Fibroblast of pulmonary artery (primary cell): Measurements from ENCODE around the gene JARID2.

Experiments used
- DNase-seq: peaks from one replicate; pipeline ENCODE4 v3.0.0-alpha.2; 2010; ENCODE audit warnings: low read depth
- H3K4me3 ChIP-seq: replicated peaks from 2 replicates; pipeline ENCODE4 v1.5.1; 2011; ENCODE audit warnings: low read depth, mild to moderate bottlenecking, control low read depth, low read length, moderate library complexity
- TF ChIP-seq, protein P1 (sequence below): IDR thresholded peaks from 2 replicates; pipeline ENCODE4 v1.5.1; 2011; ENCODE audit warnings: mild to moderate bottlenecking, control low read depth, low read length, inconsistent platforms; ENCODE audit errors: missing control alignments

Gene JARID2

DNA sequence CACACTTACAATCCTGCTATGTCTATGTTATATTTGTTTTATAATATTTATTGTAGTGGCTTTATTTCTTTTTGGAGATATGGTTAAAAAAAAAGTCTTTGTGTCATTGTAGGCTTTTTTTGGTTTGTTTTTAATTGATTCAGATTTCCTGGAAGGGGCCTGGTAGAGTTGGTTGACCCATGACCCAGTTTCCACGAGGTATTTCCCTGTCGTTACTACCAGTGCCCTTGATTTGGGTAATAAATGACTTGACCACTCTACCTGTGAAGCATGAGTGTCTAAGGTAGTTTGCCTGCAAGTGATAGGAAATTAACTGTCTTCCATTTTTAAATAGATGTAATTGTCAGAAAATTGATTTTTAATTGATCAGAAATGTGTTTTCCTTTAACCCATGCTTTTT lies 121.0 kb downstream of the JARID2 start:
- H3K4me3 ChIP-seq, result no peak overlapping the region
- DNase-seq, result no peak
- TF ChIP-seq, protein P1, sequence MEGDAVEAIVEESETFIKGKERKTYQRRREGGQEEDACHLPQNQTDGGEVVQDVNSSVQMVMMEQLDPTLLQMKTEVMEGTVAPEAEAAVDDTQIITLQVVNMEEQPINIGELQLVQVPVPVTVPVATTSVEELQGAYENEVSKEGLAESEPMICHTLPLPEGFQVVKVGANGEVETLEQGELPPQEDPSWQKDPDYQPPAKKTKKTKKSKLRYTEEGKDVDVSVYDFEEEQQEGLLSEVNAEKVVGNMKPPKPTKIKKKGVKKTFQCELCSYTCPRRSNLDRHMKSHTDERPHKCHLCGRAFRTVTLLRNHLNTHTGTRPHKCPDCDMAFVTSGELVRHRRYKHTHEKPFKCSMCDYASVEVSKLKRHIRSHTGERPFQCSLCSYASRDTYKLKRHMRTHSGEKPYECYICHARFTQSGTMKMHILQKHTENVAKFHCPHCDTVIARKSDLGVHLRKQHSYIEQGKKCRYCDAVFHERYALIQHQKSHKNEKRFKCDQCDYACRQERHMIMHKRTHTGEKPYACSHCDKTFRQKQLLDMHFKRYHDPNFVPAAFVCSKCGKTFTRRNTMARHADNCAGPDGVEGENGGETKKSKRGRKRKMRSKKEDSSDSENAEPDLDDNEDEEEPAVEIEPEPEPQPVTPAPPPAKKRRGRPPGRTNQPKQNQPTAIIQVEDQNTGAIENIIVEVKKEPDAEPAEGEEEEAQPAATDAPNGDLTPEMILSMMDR, result no peak

DNA sequence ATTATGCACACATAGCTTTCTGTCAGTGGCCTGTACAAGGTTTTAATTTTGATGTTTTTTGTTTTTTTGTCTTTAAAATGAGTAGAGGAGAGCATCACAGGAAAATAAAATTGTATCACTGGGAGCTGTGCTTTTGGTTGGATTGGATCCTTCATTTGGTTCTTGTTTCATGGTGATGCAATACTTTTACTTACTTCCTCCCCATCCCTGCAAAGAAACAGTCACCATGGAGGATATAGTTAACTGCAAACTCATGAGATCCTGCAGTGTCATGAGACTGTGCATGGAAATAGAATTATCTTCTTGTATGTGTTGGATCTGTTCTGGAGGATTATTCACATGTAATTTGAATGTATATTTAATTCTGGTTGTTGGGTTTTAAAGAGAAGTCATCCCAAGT lies 122.3 kb downstream of the JARID2 start:
- DNase-seq, result no peak
- no peak overlapping the region for H3K4me3 ChIP-seq
- TF ChIP-seq, protein P1, result no peak

DNA sequence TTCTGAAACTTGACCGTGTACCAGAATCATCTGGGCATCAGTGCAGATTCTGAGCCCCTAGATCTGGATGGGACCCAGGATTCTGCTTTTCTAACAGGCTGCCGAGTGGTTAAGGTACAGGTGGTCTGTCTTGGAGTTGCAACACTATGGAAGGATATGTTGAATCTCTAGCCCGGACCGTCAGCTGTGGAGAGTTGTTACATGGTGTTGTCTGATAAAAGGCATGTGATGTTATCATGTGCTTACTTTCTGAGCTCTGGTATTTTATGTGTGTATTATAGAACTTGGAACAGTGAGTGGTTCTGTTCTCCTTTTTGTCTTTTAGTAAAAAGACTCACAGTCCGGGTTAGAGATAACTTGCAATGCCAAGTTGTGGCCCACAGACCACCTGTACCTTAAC lies 123.0 kb downstream of the JARID2 start:
- no peak for DNase-seq
- TF ChIP-seq, protein P1, result no peak
- H3K4me3 ChIP-seq, result no peak overlapping the region

DNA sequence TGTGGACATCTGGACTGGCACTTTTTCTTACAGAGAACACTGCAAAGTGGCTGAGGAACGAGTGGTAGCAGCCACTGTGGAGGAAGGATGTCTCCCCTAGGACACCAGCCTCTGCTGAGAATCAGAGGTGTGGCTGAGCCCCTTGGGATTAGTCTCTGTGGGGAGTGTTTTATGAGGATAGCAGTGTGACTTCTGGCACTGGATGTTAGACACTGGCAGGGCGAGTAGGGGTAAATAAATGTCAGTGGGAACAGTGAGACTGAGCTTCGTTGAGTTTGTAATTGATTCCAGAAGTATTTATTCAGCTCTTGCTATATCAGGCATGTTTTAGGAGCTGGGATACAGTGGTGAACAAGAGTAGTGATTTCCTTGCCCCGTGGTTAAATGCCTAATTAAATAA lies 124.0 kb downstream of the JARID2 start:
- DNase-seq, result no peak
- TF ChIP-seq, protein P1, result no peak
- H3K4me3 ChIP-seq, result no peak overlapping the region

DNA sequence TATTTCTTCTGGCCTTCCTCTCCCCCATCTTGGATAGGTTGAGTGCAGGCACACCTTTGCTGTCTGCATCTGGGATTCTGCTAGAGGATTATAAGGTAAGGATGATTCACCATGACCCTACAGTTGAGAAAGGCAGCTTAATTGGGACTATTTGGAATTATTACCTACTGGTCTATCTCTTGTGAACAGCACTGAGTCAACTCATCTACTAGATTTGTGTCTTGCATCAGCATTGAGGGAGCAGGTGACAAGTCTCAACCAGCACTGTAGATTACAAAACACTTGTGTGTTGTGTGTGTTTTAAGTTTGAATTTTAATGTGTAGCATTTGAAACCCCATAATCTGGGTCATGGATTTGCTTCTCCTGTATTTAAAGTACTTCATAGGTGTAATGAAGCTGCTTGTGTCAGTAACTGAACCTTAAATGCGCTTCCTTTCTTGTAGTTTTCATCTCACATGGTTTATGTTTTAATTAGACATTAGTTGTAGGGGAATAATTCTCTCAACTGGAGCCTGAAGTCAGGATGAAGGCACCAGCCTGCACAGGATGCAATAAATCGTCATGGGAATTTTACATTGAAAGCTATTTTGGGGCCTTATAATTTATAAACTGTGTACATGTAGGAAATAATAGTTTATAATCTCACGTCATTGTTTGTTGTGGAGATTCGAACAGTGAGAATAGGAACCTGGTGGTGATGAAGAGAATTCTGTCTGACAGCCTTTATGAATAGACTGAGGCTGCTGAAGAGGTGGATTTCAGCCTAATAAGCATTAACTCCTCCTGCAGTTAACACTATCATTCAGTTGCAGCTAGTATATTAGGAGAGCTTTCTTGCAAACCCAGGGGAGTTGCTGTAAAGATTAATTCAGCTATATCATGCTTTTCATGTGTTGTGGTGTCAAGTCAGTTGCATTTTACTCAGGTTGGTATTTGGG lies 125.1 kb downstream of the JARID2 start:
- TF ChIP-seq, protein P1, result no peak
- DNase-seq, result no peak
- no peak overlapping the region for H3K4me3 ChIP-seq

DNA sequence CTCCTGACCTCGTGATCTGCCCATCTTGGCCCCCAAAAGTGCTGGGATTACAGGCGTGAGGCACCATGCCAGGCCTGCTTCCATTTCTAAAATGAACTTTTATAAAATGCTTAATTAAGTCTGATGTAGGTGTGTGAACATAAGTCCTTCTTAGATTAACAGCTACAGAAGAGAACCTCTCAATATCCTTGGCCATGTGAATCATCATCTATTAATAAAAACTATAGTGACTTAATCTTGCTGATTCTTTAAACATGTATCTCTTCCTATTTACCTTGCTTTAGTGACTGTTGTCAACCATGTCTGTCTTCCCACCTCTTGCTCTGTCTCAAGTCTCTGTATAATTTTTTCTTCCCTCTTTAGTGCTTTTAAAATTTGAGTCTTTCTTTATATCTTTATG lies 127.1 kb downstream of the JARID2 start:
- TF ChIP-seq, protein P1, result no peak
- H3K4me3 ChIP-seq, result no peak overlapping the region
- no peak for DNase-seq

DNA sequence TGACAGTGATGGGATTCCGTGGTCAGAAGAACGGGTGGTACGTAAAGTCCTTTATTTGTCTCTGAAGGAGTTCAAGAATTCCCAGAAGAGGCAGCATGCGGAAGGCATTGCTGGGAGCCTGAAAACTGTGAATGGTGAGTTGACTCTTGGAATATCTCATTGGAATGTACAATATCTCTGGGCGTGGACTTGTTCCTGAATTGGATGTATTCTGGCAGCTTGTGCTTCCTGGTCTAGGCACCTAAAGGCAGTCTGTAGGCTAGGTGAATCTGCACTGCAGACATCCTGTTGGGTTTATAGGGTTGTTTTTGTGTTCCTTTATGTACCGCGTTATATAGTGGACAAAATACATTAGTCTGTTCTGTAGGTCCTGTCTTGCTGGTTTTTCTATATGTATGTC lies 128.2 kb downstream of the JARID2 start:
- TF ChIP-seq, protein P1, result no peak
- H3K4me3 ChIP-seq, result no peak overlapping the region
- DNase-seq, result no peak
